ENCODE measurements around the gene UMODL1. TPM values are rescaled to one million over a fixed set of nuclear protein-coding genes. Genes with fewer than 3 reads are reported as not detected.

Gene UMODL1
- total and polyA plus RNA-seq, 2 experiments from 2014 or later, result not detected

GRCh38 chr21:42097860-42098454 lies 26.8 kb downstream of the UMODL1 start:
- Histone ChIP-seq H3K4me1 (ENCODE audit: low read depth) (no peaks in the 10 kb centered on the region), H3K9me3 (ENCODE audit: low read depth) (no peaks in the 10 kb centered on the region), H3K36me3 (no peaks in the 10 kb centered on the region), H3K4me3 (no peak overlapping the region), H3K27me3 (no peaks in the 10 kb centered on the region), H3K27ac (no peak overlapping the region)
- TF ChIP-seq, protein P1, sequence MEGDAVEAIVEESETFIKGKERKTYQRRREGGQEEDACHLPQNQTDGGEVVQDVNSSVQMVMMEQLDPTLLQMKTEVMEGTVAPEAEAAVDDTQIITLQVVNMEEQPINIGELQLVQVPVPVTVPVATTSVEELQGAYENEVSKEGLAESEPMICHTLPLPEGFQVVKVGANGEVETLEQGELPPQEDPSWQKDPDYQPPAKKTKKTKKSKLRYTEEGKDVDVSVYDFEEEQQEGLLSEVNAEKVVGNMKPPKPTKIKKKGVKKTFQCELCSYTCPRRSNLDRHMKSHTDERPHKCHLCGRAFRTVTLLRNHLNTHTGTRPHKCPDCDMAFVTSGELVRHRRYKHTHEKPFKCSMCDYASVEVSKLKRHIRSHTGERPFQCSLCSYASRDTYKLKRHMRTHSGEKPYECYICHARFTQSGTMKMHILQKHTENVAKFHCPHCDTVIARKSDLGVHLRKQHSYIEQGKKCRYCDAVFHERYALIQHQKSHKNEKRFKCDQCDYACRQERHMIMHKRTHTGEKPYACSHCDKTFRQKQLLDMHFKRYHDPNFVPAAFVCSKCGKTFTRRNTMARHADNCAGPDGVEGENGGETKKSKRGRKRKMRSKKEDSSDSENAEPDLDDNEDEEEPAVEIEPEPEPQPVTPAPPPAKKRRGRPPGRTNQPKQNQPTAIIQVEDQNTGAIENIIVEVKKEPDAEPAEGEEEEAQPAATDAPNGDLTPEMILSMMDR (IDR thresholded peaks at IDR 0.05; ENCODE audit: low read depth, low read length), result no peak
- DNase-seq (ENCODE audit: low read depth in 1 of 2, low spot score in 1 of 2), result peak in 1 of 2 donors; percentile 85

DNA sequence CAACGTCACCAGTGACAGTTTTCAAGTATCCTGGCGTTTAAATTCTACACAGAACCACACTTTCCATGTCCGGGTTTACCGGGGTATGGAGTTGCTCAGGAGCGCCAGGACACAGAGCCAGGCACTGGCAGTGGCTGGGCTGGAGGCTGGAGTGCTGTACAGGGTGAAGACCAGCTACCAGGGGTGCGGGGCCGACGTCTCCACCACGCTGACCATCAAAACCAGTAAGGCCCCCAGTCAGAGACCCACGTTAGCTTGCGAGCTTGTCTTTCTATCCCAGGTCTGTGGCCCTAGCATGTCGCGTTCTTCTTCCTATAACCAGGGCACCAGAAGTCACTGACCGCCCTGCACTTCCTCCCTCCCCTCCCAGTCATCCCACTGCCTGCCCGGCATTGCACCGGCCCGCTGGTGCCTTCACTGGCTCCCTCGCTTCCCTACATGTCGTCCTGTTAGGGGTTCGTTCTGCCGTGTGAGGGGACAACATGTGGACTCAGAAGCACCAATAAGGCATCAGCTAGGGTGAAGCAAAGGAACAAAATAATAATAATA lies 27.9 kb downstream of the UMODL1 start:
- H3K27ac ChIP-seq, result no peak overlapping the region
- H3K9me3 ChIP-seq (ENCODE audit: low read depth), result no peaks in the 10 kb centered on the region
- no peaks in the 10 kb centered on the region for H3K27me3 ChIP-seq
- no peaks in the 10 kb centered on the region for H3K4me1 ChIP-seq (ENCODE audit: low read depth)
- TF ChIP-seq, protein P1 (IDR thresholded peaks at IDR 0.05; ENCODE audit: low read depth, low read length), result no peak
- no peak for DNase-seq (ENCODE audit: low read depth in 1 of 2, low spot score in 1 of 2)
- no peaks in the 10 kb centered on the region for H3K36me3 ChIP-seq
- H3K4me3 ChIP-seq, result no peak overlapping the region

GRCh38 chr21:42101246-42101645 lies 30.1 kb downstream of the UMODL1 start:
- H3K27ac ChIP-seq, result no peak overlapping the region

DNA sequence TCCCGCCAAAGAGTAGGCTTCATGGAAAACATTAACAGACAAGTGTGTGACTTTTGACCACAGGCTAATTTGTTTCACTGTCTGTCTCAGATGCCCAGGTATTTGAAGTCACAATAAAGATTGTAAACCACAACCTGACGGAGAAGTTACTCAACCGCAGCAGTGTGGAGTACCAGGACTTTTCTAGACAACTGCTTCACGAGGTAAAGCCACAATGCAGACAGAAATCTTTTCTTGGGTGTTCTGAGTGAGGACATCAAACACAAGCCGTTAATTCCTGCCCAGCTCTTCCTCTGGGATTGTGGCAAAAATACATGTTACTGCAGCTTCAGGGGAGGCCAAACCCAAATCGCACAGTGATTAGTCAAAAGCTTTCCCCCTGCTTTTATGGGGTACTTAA lies 31.0 kb downstream of the UMODL1 start:
- H3K27ac ChIP-seq, result no peak overlapping the region
- H3K36me3 ChIP-seq, result no peaks in the 10 kb centered on the region
- no peak for DNase-seq (ENCODE audit: low read depth in 1 of 2, low spot score in 1 of 2)
- no peak overlapping the region for H3K4me3 ChIP-seq
- TF ChIP-seq, protein P1 (IDR thresholded peaks at IDR 0.05; ENCODE audit: low read depth, low read length), result no peak
- H3K4me1 ChIP-seq (ENCODE audit: low read depth), result no peaks in the 10 kb centered on the region
- no peaks in the 10 kb centered on the region for H3K27me3 ChIP-seq
- no peaks in the 10 kb centered on the region for H3K9me3 ChIP-seq (ENCODE audit: low read depth)

More at GRCh38 chr21:42101246-42101645, 30.1 kb downstream of the UMODL1 start:
- Histone ChIP-seq H3K9me3 (ENCODE audit: low read depth) (no peaks in the 10 kb centered on the region), H3K36me3 (no peaks in the 10 kb centered on the region), H3K4me3 (no peak overlapping the region), H3K4me1 (ENCODE audit: low read depth) (no peaks in the 10 kb centered on the region), H3K27me3 (no peaks in the 10 kb centered on the region)
- DNase-seq (ENCODE audit: low read depth in 1 of 2, low spot score in 1 of 2), result no peak
- TF ChIP-seq, protein P1 (IDR thresholded peaks at IDR 0.05; ENCODE audit: low read depth, low read length), result no peak

DNA sequence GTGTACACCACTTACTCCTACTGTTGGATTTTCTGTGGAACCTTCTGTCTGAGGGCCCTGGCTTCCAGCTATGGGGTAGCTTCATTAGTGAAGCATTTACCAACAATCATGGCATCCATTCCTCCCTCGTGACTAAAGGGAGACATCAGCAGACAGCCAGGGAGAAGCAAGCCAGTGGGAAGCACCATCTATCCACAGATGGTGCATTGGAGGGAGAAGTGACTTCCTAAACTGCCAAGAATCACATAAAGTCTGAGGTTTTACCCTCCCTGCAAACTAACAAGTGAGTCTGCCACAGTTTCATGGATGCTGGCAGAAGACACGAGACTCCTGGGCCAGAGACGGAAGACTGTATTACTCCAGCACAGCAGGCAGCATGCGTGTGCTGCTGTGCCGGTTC lies 31.4 kb downstream of the UMODL1 start:
- Histone ChIP-seq H3K27me3 (no peaks in the 10 kb centered on the region), H3K9me3 (ENCODE audit: low read depth) (no peaks in the 10 kb centered on the region), H3K36me3 (no peaks in the 10 kb centered on the region), H3K4me1 (ENCODE audit: low read depth) (no peaks in the 10 kb centered on the region), H3K4me3 (no peak overlapping the region), H3K27ac (no peak overlapping the region)
- TF ChIP-seq, protein P1 (IDR thresholded peaks at IDR 0.05; ENCODE audit: low read depth, low read length), result no peak
- no peak for DNase-seq (ENCODE audit: low read depth in 1 of 2, low spot score in 1 of 2)

Measured in cardiac muscle cell (in vitro differentiated cells and primary cell).